DOHH2 (cell line): Measurements from ENCODE around the gene TEX14.

Experiments used
- H3F3A ChIP-seq: fragments of 200-600 bp; sonication (generic), shearing (Covaris generic); 2 replicates; pipeline ENCODE4 v1.6.0; 2016; ENCODE audit warnings: antibody characterized with exemption, mild to moderate bottlenecking; ENCODE audit not compliant: control insufficient read depth, insufficient read depth
- H3K27ac ChIP-seq: fragments of 200-600 bp; sonication (generic); 2 replicates; pipeline ENCODE4 v1.5.1; 2014; ENCODE audit warnings: low read depth, mild to moderate bottlenecking, low read length, moderate library complexity
- H3K27me3 ChIP-seq: fragments of 200-600 bp; sonication (generic); 2 replicates; pipeline ENCODE4 v1.6.1; 2014; ENCODE audit warnings: mild to moderate bottlenecking, low read length, mixed read lengths; ENCODE audit not compliant: control insufficient read depth
- H3K36me3 ChIP-seq: fragments of 200-600 bp; sonication (generic); 2 replicates; pipeline ENCODE4 v1.6.1; 2014; ENCODE audit warnings: mild to moderate bottlenecking, low read length, moderate library complexity, mixed read lengths; ENCODE audit not compliant: control insufficient read depth
- H3K4me1 ChIP-seq: fragments of 200-600 bp; sonication (generic); 2 replicates; pipeline ENCODE4 v1.6.1; 2014; ENCODE audit warnings: mild to moderate bottlenecking, low read length, mixed read lengths; ENCODE audit not compliant: control insufficient read depth
- H3K4me2 ChIP-seq: fragments of 200-600 bp; sonication (generic); 2 replicates; pipeline ENCODE4 v1.6.0; 2014; ENCODE audit warnings: mild to moderate bottlenecking, low read length, moderate library complexity
- H3K4me3 ChIP-seq: fragments of 200-600 bp; sonication (generic); 2 replicates; pipeline ENCODE4 v1.5.1; 2014; ENCODE audit warnings: mild to moderate bottlenecking, low read length, mixed read lengths
- H3K79me2 ChIP-seq: fragments of 200-600 bp; sonication (generic); 2 replicates; pipeline ENCODE4 v1.6.1; 2014; ENCODE audit warnings: mild to moderate bottlenecking, low read length, mixed read lengths; ENCODE audit not compliant: control insufficient read depth
- H3K9me2 ChIP-seq: fragments of 200-600 bp; sonication (generic); replicated peaks from 2 replicates; pipeline ENCODE4 v1.6.1; 2014; ENCODE audit warnings: mild to moderate bottlenecking, low read length, mixed read lengths; ENCODE audit not compliant: control insufficient read depth
- H3K9me3 ChIP-seq: fragments of 200-600 bp; sonication (generic); 2 replicates; pipeline ENCODE4 v1.6.1; 2014; ENCODE audit warnings: antibody characterized with exemption, low read length, mixed read lengths; ENCODE audit not compliant: control insufficient read depth, insufficient read depth
- H4K20me1 ChIP-seq: fragments of 200-600 bp; sonication (generic); 2 replicates; pipeline ENCODE4 v1.6.0; 2014; ENCODE audit warnings: low read depth, mild to moderate bottlenecking, antibody characterized with exemption, low read length, moderate library complexity; ENCODE audit not compliant: control insufficient read depth, insufficient read depth
- CTCF ChIP-seq: fragments of 200-600 bp; sonication (generic); IDR thresholded peaks from one replicate; pipeline ENCODE4 v1.5.1; 2014; ENCODE audit warnings: antibody characterized with exemption, mild to moderate bottlenecking, low read depth, low read length; ENCODE audit not compliant: poor library complexity, severe bottlenecking
- EZH2phosphoT487 ChIP-seq: fragments of 200-600 bp; sonication (generic); IDR thresholded peaks from 2 replicates; pipeline ENCODE4 v1.6.1; 2017; ENCODE audit warnings: borderline replicate concordance, mild to moderate bottlenecking, antibody characterized with exemption, low read length, moderate library complexity, mixed read lengths

Gene TEX14

GRCh38 chr17:58668598-58668935 is 23.3 kb downstream of the TEX14 start:
- Histone ChIP-seq H3K36me3 (no peaks in the 10 kb centered on the region), H3K4me3 (no peak overlapping the region), H3K9me2 (no peaks in the 10 kb centered on the region), H3K27ac (no peak overlapping the region), H3K4me1 (peaks cover 13% of the 10 kb centered on the region), H3F3A (peaks cover 6% of the 10 kb centered on the region; the same call in 1 of the 2 replicates), H4K20me1 (no peaks in the 10 kb centered on the region), H3K79me2 (no peaks in the 10 kb centered on the region), H3K27me3 (peaks cover 18% of the 10 kb centered on the region), H3K4me2 (no peak overlapping the region), H3K9me3 (no peaks in the 10 kb centered on the region)
- TF ChIP-seq EZH2phosphoT487 = no peak
- TF ChIP-seq CTCF = no peak

GRCh38 chr17:58667934-58668597 is 23.8 kb downstream of the TEX14 start:
- H3K27ac ChIP-seq = no peak overlapping the region

GRCh38 chr17:58666858-58667267 is 25.0 kb downstream of the TEX14 start:
- Histone ChIP-seq H3K27me3 (peaks cover 18% of the 10 kb centered on the region), H3K79me2 (no peaks in the 10 kb centered on the region), H3K9me3 (no peaks in the 10 kb centered on the region), H3K4me2 (peak overlapping the region; percentile 93), H4K20me1 (no peaks in the 10 kb centered on the region), H3F3A (peaks cover 6% of the 10 kb centered on the region; the same call in 1 of the 2 replicates), H3K36me3 (no peaks in the 10 kb centered on the region), H3K27ac (no peak overlapping the region), H3K4me3 (peak overlapping the region; percentile 74), H3K9me2 (no peaks in the 10 kb centered on the region), H3K4me1 (peaks cover 13% of the 10 kb centered on the region)
- TF ChIP-seq EZH2phosphoT487 (no peak), CTCF (no peak)

More at GRCh38 chr17:58667934-58668597, 23.8 kb downstream of the TEX14 start:
- Histone ChIP-seq H3K4me1 (peaks cover 13% of the 10 kb centered on the region), H3K36me3 (no peaks in the 10 kb centered on the region), H3K9me2 (no peaks in the 10 kb centered on the region), H4K20me1 (no peaks in the 10 kb centered on the region), H3K4me2 (no peak overlapping the region), H3K9me3 (no peaks in the 10 kb centered on the region), H3K27me3 (peaks cover 18% of the 10 kb centered on the region), H3F3A (peaks cover 6% of the 10 kb centered on the region; the same call in 1 of the 2 replicates), H3K79me2 (no peaks in the 10 kb centered on the region), H3K4me3 (no peak overlapping the region)
- TF ChIP-seq EZH2phosphoT487 = no peak
- TF ChIP-seq CTCF = no peak
